ENCODE data around the gene TARS3. TPM values are rescaled to one million over a fixed set of nuclear protein-coding genes. Genes with fewer than 3 reads are reported as not detected.

The TARS3 gene
- total RNA-seq = 5.8 and 6.6 TPM in 2 replicates

GRCh38 chr15:101723874-101724674 lies at the start of gene TARS3:
TARS3 (minus strand) TSS chr15:101724473; CDS start chr15:101724387, 86 bp downstream.

GRCh38 chr15:101652098-101652785 lies 72.0 kb downstream of the TARS3 start, which contains the start of gene TM2D3:
TM2D3 (minus strand) TSS chr15:101652381; CDS start chr15:101652361, 20 bp downstream.

Other genes starting within 250 kb of the TARS3 start
- 0.73 and 2.9 TPM in 2 replicates for gene PCSK6, start 234.8 kb downstream of the TARS3 start, total RNA-seq
- 25.9 and 33.1 TPM in 2 replicates for gene TM2D3, start 72.1 kb downstream of the TARS3 start, total RNA-seq
- gene OR4F6, start 79.0 kb upstream of the TARS3 start, total RNA-seq = not detected in 2 replicates
- not detected in 2 replicates for gene OR4F15, start 87.7 kb upstream of the TARS3 start, total RNA-seq